Fibroblast of skin of left quadriceps (primary cell): ENCODE measurements around the gene NHSL2.
"Not testable (repeated sequence)": the region's sequence is repeated elsewhere in the genome, so short reads cannot be mapped to it uniquely, and the experiment has no call there.

ENCODE experiments used
- DNase-seq, 2 experiments: peaks; one replicate each; pipeline ENCODE4 v3.0.0-alpha.2; 2013; ENCODE audit warnings: low read depth in 2 of 2

The NHSL2 gene

GRCh38 chrX:71910643-71910985, at the start of gene NHSL2:
Gene NHSL2, plus strand, starts transcription at chrX:71910845.
- DNase-seq: no peak

- no peak for DNase-seq
These were observed 43.0 kb upstream of the NHSL2 start for GRCh38 chrX:71867680-71868079.

- not testable (repeated sequence) for DNase-seq
These were observed 41.1 kb upstream of the NHSL2 start for GRCh38 chrX:71869566-71869965.

- no peak for DNase-seq
These were observed 40.2 kb upstream of the NHSL2 start for GRCh38 chrX:71870208-71871098.

- peak; percentile 2 to 3 for DNase-seq
These were observed 39.3 kb upstream of the NHSL2 start for GRCh38 chrX:71871367-71871766.

- no peak for DNase-seq
These were observed 37.8 kb upstream of the NHSL2 start for GRCh38 chrX:71872542-71873458.

- no peak for DNase-seq
These were observed 37.2 kb upstream of the NHSL2 start for GRCh38 chrX:71873459-71873833.

- DNase-seq: not testable (repeated sequence)
These were observed 33.8 kb upstream of the NHSL2 start for GRCh38 chrX:71876841-71877240.

- DNase-seq: no peak
These were observed 25.5 kb upstream of the NHSL2 start for GRCh38 chrX:71885099-71885498.

- no peak for DNase-seq
These were observed 15.0 kb upstream of the NHSL2 start for GRCh38 chrX:71895607-71896006.

GRCh38 chrX:71906144-71906543, 4.5 kb upstream of the NHSL2 start:
- no peak for DNase-seq

GRCh38 chrX:71908387-71908786, 2.3 kb upstream of the NHSL2 start:
- DNase-seq: no peak

GRCh38 chrX:71909956-71910355, 689 bp upstream of the NHSL2 start:
- no peak for DNase-seq

- DNase-seq: no peak
These were observed 513 bp downstream of the NHSL2 start for GRCh38 chrX:71910986-71911730.

GRCh38 chrX:71911731-71912050, 1.0 kb downstream of the NHSL2 start:
- no peak for DNase-seq

- no peak for DNase-seq
These were observed 1.5 kb downstream of the NHSL2 start for GRCh38 chrX:71912156-71912555.

GRCh38 chrX:71913156-71913950, 2.7 kb downstream of the NHSL2 start:
- DNase-seq: no peak

- no peak for DNase-seq
These were observed 7.1 kb downstream of the NHSL2 start for GRCh38 chrX:71917621-71918343.

GRCh38 chrX:71919431-71919830, 8.8 kb downstream of the NHSL2 start:
- DNase-seq: peak; percentile 50 to 54

GRCh38 chrX:71919886-71920285, 9.2 kb downstream of the NHSL2 start:
- DNase-seq: no peak

GRCh38 chrX:71922686-71923085, 12.0 kb downstream of the NHSL2 start:
- no peak for DNase-seq
